Caco-2 (cell line): Measurements from ENCODE around the gene TMED1. TPM values are rescaled to one million over a fixed set of nuclear protein-coding genes. Genes with fewer than 3 reads are reported as not detected.
A peak's percentile ranks its signal among the peaks of the same experiment; 100 is the strongest.

ENCODE experiments used
- BruUV-seq: library from RNA; stranded (reverse); fragments of 400-500 nt; replicated peaks from 2 replicates; lab custom pipeline; 2021; lab: Mats Ljungman, UMichigan
- CTCF ChIA-PET: fragments of 300-600 bp; sonication (Branson Sonifier 250); formaldehyde crosslinking; loops from one replicate; lab custom pipeline; 2022; ENCODE audit warnings: antibody characterized with exemption; lab: Charles Lee
- POLR2A ChIA-PET: fragments of 300-600 bp; sonication (Branson Sonifier 250); formaldehyde crosslinking; loops from one replicate; lab custom pipeline; 2022; ENCODE audit warnings: antibody characterized with exemption; lab: Charles Lee
- DNase-seq, 2 experiments: peaks; one replicate each; pipeline versions ENCODE4 v3.0.0 to v3.0.0-alpha.2; 2020 to 2022
- H3K27me3 ChIP-seq: replicated peaks from 2 replicates; pipeline ENCODE4 v1.6.0; 2011; ENCODE audit warnings: low read length; ENCODE audit not compliant: control insufficient read depth, insufficient read depth
- H3K36me3 ChIP-seq: 2 replicates; pipeline ENCODE4 v1.5.1; 2011; ENCODE audit warnings: low read length; ENCODE audit not compliant: control insufficient read depth, insufficient read depth
- H3K4me1 ChIP-seq: fragments of 250-450 bp; sonication (Bioruptor Pico); 2 replicates; pipeline ENCODE4 v1.5.1; 2020; ENCODE audit warnings: mild to moderate bottlenecking
- H3K4me3 ChIP-seq: 2 replicates; pipeline ENCODE4 v1.5.1; 2011; ENCODE audit warnings: low read depth, mild to moderate bottlenecking, control low read depth, low read length
- H3K9me3 ChIP-seq: fragments of 250-450 bp; sonication (Bioruptor Pico); 2 replicates; pipeline ENCODE4 v1.5.1; 2020; ENCODE audit warnings: mild to moderate bottlenecking, moderate library complexity
- H3K27ac Mint-ChIP-seq: one replicate; pipeline ENCODE4 v1.8.0; 2022; ENCODE audit warnings: mixed read lengths; ENCODE audit not compliant: unreplicated experiment
- H3K27me3 Mint-ChIP-seq: one replicate; pipeline ENCODE4 v1.8.0; 2022; ENCODE audit warnings: mixed read lengths; ENCODE audit not compliant: insufficient read depth, unreplicated experiment
- H3K36me3 Mint-ChIP-seq: one replicate; pipeline ENCODE4 v1.8.0; 2022; ENCODE audit warnings: mild to moderate bottlenecking, mixed read lengths; ENCODE audit not compliant: insufficient read depth, unreplicated experiment
- H3K4me1 Mint-ChIP-seq: one replicate; pipeline ENCODE4 v1.8.0; 2022; ENCODE audit warnings: low read depth, mixed read lengths; ENCODE audit not compliant: unreplicated experiment
- H3K4me3 Mint-ChIP-seq: one replicate; pipeline ENCODE4 v1.8.0; 2022; ENCODE audit warnings: mild to moderate bottlenecking, moderate library complexity, mixed read lengths; ENCODE audit not compliant: unreplicated experiment
- H3K9me3 Mint-ChIP-seq: one replicate; pipeline ENCODE4 v1.8.0; 2022; ENCODE audit warnings: mixed read lengths; ENCODE audit not compliant: unreplicated experiment
- intact Hi-C: fragments of 100-400 bp; cut with micrococcal nuclease; formaldehyde crosslinking; loops from one replicate; pipeline ENCODE4 v1.10.0; 2022; ENCODE audit not compliant: unreplicated experiment
- total RNA-seq: library from RNA; stranded (reverse); gene quantifications from 2 replicates; pipeline ENCODE4 v1.2.3, GENCODE V29; 2022
- TF ChIP-seq, protein P1 (sequence below), 2 experiments: fragments of 200-600 bp in 1 of 2; IDR thresholded peaks; 1 replicate in 1 of 2; 2 replicates in 1 of 2; pipeline versions ENCODE4 v1.5.1 to v1.8.0; 2011 to 2022; ENCODE audit warnings: antibody characterized with exemption in 1 of 2, control low read depth in 1 of 2, inconsistent platforms in 1 of 2, low read depth in 1 of 2, low read length in 1 of 2, mild to moderate bottlenecking in 1 of 2, moderate library complexity in 1 of 2; ENCODE audit not compliant: insufficient read depth in 1 of 2, severe bottlenecking in 1 of 2, unreplicated experiment in 1 of 2

The TMED1 gene
- total RNA-seq, 1 experiment from 2014 or later, result 41.4 TPM

DNA sequence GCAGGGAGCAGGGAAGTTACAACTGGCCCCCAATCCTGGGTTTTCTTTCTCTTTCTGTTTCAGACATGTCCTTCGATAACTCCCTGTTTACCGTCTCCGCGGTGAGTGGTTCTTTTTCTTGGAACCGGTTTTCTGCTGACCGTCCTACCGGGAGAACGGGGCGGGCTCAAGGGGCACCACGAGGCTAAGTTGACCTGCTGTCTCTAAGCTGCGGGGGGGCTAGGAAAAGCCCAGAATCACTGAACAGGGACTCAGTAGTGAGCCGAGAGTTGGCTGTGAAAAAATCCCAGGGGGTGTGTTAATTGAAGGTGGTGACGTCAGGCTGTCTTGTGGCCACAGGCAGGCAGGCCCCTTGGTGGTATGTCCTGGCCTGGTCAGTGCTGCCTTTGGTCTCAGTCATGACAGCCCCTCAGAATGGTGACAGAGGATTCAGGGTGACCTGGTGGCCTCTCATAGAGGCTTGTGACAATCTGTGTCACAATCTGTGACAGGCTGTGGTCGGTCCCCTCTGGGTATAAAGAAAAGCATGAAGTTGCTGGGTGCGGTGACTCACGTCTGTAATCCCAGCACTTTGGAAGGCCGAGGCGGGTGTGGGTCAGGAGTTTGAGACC, 27.2 kb upstream of the TMED1 start:
- Mint-ChIP-seq H3K27ac (peak overlapping the region; percentile 37), H3K4me1 (peaks cover 8% of the 10 kb centered on the region), H3K27me3 (no peaks in the 10 kb centered on the region), H3K9me3 (no peaks in the 10 kb centered on the region), H3K36me3 (no peaks in the 10 kb centered on the region), H3K4me3 (no peak overlapping the region)
- BruUV-seq, result no TSS peak
- POLR2A ChIA-PET, result no interaction called here
- CTCF ChIA-PET, result interaction anchor here (2.4 kb wide), 1 partner anchor 27 kb away, joined by 26 read pairs; the partner anchor contains the start of gene TMED1
- Histone ChIP-seq H3K27me3 (no peaks in the 10 kb centered on the region), H3K36me3 (no peaks in the 10 kb centered on the region), H3K4me3 (no peak overlapping the region), H3K4me1 (peaks cover 11% of the 10 kb centered on the region; the same call in 1 of the 2 replicates), H3K9me3 (no peaks in the 10 kb centered on the region)
- TF ChIP-seq, protein P1, sequence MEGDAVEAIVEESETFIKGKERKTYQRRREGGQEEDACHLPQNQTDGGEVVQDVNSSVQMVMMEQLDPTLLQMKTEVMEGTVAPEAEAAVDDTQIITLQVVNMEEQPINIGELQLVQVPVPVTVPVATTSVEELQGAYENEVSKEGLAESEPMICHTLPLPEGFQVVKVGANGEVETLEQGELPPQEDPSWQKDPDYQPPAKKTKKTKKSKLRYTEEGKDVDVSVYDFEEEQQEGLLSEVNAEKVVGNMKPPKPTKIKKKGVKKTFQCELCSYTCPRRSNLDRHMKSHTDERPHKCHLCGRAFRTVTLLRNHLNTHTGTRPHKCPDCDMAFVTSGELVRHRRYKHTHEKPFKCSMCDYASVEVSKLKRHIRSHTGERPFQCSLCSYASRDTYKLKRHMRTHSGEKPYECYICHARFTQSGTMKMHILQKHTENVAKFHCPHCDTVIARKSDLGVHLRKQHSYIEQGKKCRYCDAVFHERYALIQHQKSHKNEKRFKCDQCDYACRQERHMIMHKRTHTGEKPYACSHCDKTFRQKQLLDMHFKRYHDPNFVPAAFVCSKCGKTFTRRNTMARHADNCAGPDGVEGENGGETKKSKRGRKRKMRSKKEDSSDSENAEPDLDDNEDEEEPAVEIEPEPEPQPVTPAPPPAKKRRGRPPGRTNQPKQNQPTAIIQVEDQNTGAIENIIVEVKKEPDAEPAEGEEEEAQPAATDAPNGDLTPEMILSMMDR (IDR thresholded peaks at IDR 0.05; ENCODE audit: insufficient read depth in 1 of 2, low read depth in 1 of 2, low read length in 1 of 2, severe bottlenecking in 1 of 2, unreplicated experiment in 1 of 2), result no peak
- intact Hi-C loops, result no loop called here
- no peak for DNase-seq

DNA sequence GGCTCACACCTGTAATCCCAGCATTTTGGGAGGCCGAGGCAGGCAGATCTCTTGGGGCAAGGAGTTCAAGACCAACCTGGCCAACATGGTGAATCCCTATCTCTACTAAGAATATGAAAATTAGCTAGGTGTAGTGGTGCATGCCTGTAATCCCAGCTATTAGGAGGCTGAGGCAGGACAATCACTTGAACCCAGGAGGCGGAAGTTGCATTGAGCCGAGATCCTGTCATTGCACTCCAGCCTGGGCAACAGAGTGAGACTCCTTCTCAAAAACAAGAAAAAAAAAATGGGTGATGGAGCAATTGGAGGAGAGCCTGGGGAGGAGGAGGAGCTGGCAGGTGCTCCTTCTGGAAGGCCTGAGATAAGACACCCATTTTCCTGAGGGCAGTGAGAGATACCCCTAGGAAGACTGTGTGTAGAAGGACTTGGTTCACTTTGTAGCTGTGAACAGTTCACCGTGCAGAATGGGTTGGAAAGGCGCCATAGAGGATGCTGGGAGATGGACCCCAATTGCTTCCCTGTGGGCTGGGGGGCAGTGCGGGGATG, 26.6 kb upstream of the TMED1 start:
- DNase-seq, result no peak
- Histone ChIP-seq H3K9me3 (no peaks in the 10 kb centered on the region), H3K36me3 (no peaks in the 10 kb centered on the region), H3K4me1 (peaks cover 7% of the 10 kb centered on the region; the same call in 1 of the 2 replicates), H3K4me3 (no peak overlapping the region), H3K27me3 (no peaks in the 10 kb centered on the region)
- CTCF ChIA-PET, result interaction anchor here (0.6 to 0.7 kb wide), 2 partner anchors 446 to 556 kb away, joined by 3 to 6 read pairs; no protein-coding TSS in a partner anchor
- Mint-ChIP-seq H3K4me3 (no peak overlapping the region), H3K36me3 (no peaks in the 10 kb centered on the region), H3K4me1 (peaks cover 8% of the 10 kb centered on the region), H3K27ac (no peak overlapping the region), H3K27me3 (no peaks in the 10 kb centered on the region), H3K9me3 (no peaks in the 10 kb centered on the region)
- BruUV-seq, result no TSS peak
- intact Hi-C loops, result no loop called here
- POLR2A ChIA-PET, result no interaction called here
- TF ChIP-seq, protein P1 (IDR thresholded peaks at IDR 0.05; ENCODE audit: insufficient read depth in 1 of 2, low read depth in 1 of 2, low read length in 1 of 2, severe bottlenecking in 1 of 2, unreplicated experiment in 1 of 2), result no peak

DNA sequence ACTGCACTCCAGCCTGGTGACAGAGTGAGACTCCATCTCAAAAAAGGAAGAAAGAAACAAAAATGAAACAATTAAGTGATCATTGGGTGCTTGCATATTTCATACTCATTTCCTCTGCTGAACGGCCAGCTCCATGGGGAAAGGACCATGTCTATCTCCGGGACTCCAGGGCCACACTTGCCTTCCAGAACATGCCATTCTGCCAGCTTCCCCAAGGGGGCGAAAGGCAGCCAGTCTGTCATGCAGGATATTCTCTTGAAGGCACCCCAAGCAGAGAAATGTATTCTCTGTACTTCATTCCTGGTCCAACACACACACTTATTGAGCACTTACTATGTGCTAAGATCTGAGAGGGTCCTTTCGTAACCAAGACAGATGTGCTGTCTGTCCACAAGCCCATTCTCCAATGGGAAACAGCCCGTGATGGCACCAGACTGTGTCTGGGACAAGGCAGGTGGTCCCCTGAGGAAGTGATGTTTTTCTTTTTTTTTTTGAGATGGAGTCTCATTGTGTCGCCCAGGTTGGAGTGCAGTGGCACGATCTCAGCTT, 25.2 kb upstream of the TMED1 start:
- TF ChIP-seq, protein P1 (IDR thresholded peaks at IDR 0.05; ENCODE audit: insufficient read depth in 1 of 2, low read depth in 1 of 2, low read length in 1 of 2, severe bottlenecking in 1 of 2, unreplicated experiment in 1 of 2), result peak in 1 of 2 experiments; percentile 26
- H3K4me3 ChIP-seq, result no peak overlapping the region
- Mint-ChIP-seq H3K36me3 (no peaks in the 10 kb centered on the region), H3K4me1 (peaks cover 8% of the 10 kb centered on the region), H3K9me3 (no peaks in the 10 kb centered on the region), H3K4me3 (no peak overlapping the region), H3K27ac (no peak overlapping the region), H3K27me3 (no peaks in the 10 kb centered on the region)
- no TSS peak for BruUV-seq
- no peaks in the 10 kb centered on the region for H3K36me3 ChIP-seq
- intact Hi-C loops, result no loop called here
- peak in 1 of 2 experiments; percentile 52 for DNase-seq
- no peaks in the 10 kb centered on the region for H3K27me3 ChIP-seq
- POLR2A ChIA-PET, result no interaction called here
- CTCF ChIA-PET, result interaction anchor here (0.7 kb wide), 2 partner anchors 25 to 373 kb away, joined by 3 to 7 read pairs; partner anchors contain the start of gene TMED1
- H3K9me3 ChIP-seq, result no peaks in the 10 kb centered on the region
- peaks cover 7% of the 10 kb centered on the region; the same call in 1 of the 2 replicates for H3K4me1 ChIP-seq
